CD8-positive, alpha-beta memory T cell (primary cell): Measurements from ENCODE around the gene OR6J1. TPM values are rescaled to one million over a fixed set of nuclear protein-coding genes. Genes with fewer than 3 reads are reported as not detected.
A peak's percentile ranks its signal among the peaks of the same experiment; 100 is the strongest.
"Not testable (repeated sequence)": the region's sequence is repeated elsewhere in the genome, so short reads cannot be mapped to it uniquely, and the experiment has no call there.

ENCODE experiments used
- CTCF ChIA-PET: fragments of 350-600 bp; sonication (Branson Sonifier 250); formaldehyde crosslinking; loops from one replicate; lab custom pipeline; 2021; ENCODE audit warnings: antibody characterized with exemption; lab: Charles Lee
- POLR2A ChIA-PET: fragments of 350-600 bp; sonication (Branson Sonifier 250); formaldehyde crosslinking; loops from one replicate; lab custom pipeline; 2021; ENCODE audit warnings: antibody characterized with exemption; lab: Charles Lee
- DNase-seq, 5 donors: peaks; one replicate each; pipeline versions ENCODE4 v3.0.0 to v3.0.0-alpha.2; 2020 to 2022; ENCODE audit warnings: mixed read lengths in 1 of 5
- H3K27ac ChIP-seq: one replicate; pipeline ENCODE4 v1.7.0; 2013; ENCODE audit warnings: low read depth, mild to moderate bottlenecking, low read length, moderate library complexity
- H3K27me3 ChIP-seq: 2 replicates; pipeline ENCODE4 v1.7.0; 2013; ENCODE audit warnings: low read length, mild to moderate bottlenecking; ENCODE audit not compliant: insufficient read depth, poor library complexity, severe bottlenecking
- H3K36me3 ChIP-seq: 2 replicates; pipeline ENCODE4 v1.7.0; 2013; ENCODE audit warnings: mild to moderate bottlenecking, low read length, moderate library complexity; ENCODE audit not compliant: insufficient read depth
- H3K4me1 ChIP-seq: 2 replicates; pipeline ENCODE4 v1.7.0; 2013; ENCODE audit warnings: mild to moderate bottlenecking, low read length, moderate library complexity; ENCODE audit not compliant: insufficient read depth
- H3K4me3 ChIP-seq: 2 replicates; pipeline ENCODE4 v1.7.0; 2013; ENCODE audit warnings: mild to moderate bottlenecking, low read length
- H3K9me3 ChIP-seq: 2 replicates; pipeline ENCODE4 v1.7.0; 2013; ENCODE audit warnings: mild to moderate bottlenecking, low read length
- H3K27ac Mint-ChIP-seq, 8 donors: one replicate each; pipeline ENCODE4 v1.8.0; 2020 to 2021; ENCODE audit warnings: mixed read lengths in 8 of 8, mild to moderate bottlenecking in 6 of 8, inconsistent platforms in 3 of 8, moderate library complexity in 3 of 8
- H3K27me3 Mint-ChIP-seq, 2 donors: one replicate each; pipeline ENCODE4 v1.8.0; 2020 to 2021; ENCODE audit warnings: mixed read lengths in 2 of 2, mild to moderate bottlenecking in 1 of 2, moderate library complexity in 1 of 2
- H3K36me3 Mint-ChIP-seq, 3 donors: one replicate each; pipeline ENCODE4 v1.8.0; 2020 to 2021; ENCODE audit warnings: mixed read lengths in 3 of 3, inconsistent platforms in 1 of 3, mild to moderate bottlenecking in 1 of 3
- H3K4me1 Mint-ChIP-seq, 3 donors: one replicate each; pipeline ENCODE4 v1.8.0; 2020 to 2021; ENCODE audit warnings: mixed read lengths in 3 of 3, inconsistent platforms in 1 of 3, mild to moderate bottlenecking in 1 of 3
- H3K4me3 Mint-ChIP-seq, 7 donors: one replicate each; pipeline ENCODE4 v1.8.0; 2020 to 2021; ENCODE audit warnings: mixed read lengths in 7 of 7, mild to moderate bottlenecking in 6 of 7, moderate library complexity in 4 of 7, inconsistent platforms in 2 of 7
- H3K9me3 Mint-ChIP-seq, 5 donors: one replicate each; pipeline ENCODE4 v1.8.0; 2020 to 2022; ENCODE audit warnings: mixed read lengths in 5 of 5, mild to moderate bottlenecking in 3 of 5, moderate library complexity in 2 of 5, inconsistent platforms in 1 of 5
- polyA plus RNA-seq: library from polyadenylated mRNA; unstranded; fragments of 300-500 nt; fragmentation: Illumina TruSeq; gene quantifications from one replicate; pipeline ENCODE4 v1.2.3, GENCODE V29; 2021
- total RNA-seq, 2 experiments: library from RNA; stranded (reverse); gene quantifications; one replicate each; pipeline ENCODE4 v1.2.3, GENCODE V29; 2021

The OR6J1 gene
- total and polyA plus RNA-seq, 3 experiments from 2014 or later, result not detected

DNA sequence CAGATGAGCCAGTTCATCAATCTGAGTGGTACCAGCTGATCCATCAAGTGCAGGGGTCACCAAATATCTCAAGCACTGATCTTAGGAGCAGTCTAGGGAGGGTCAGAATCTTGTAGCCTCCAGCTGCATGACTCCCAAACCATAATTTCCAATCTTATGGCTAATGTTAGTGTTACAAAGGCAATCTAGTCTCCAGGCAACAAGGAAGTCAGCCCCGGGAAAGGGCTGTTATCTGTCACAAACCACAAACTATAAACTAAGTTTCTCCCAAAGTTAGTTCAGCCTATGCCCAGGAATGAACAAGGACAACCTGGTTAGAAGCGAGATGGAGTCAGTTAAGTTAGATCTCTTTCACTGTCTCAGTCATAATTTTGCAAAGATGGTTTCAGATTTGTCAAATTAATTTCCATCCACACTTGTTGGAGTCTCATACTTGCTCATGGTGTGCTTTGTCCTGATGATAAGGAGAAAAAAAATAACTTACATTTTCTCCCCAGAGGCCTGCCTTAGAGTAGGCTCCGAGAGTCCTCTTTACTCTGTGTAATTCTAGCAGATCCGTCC is 49.9 kb downstream of the OR6J1 start:
- no peaks in the 10 kb centered on the region for H3K36me3 ChIP-seq
- H3K4me1 ChIP-seq, result peaks cover 14% of the 10 kb centered on the region
- Mint-ChIP-seq H3K4me3 (peak overlapping the region in 1 of 7 donors; percentile 34), H3K9me3 (no peaks in the 10 kb centered on the region), H3K27me3 (peaks cover 0 to 7% of the 10 kb centered on the region in 2 donors), H3K27ac (peak overlapping the region in 1 of 8 donors; percentile 8), H3K4me1 (peaks cover 26 to 31% (median 31%) of the 10 kb centered on the region in 3 donors), H3K36me3 (peaks cover 0 to 14% (median 0%) of the 10 kb centered on the region in 3 donors)
- CTCF ChIA-PET, result interaction anchor here (1.1 to 6.5 kb wide), 2 partner anchors 12 to 23 kb away, joined by 3 to 37 read pairs; no protein-coding TSS in a partner anchor
- no peak overlapping the region for H3K27ac ChIP-seq
- POLR2A ChIA-PET, result interaction anchor here (0.7 kb wide), 1 partner anchor 129 kb away, joined by 10 read pairs; no protein-coding TSS in a partner anchor
- no peak overlapping the region for H3K4me3 ChIP-seq
- no peaks in the 10 kb centered on the region for H3K27me3 ChIP-seq
- no peaks in the 10 kb centered on the region for H3K9me3 ChIP-seq
- DNase-seq, result no peak

DNA sequence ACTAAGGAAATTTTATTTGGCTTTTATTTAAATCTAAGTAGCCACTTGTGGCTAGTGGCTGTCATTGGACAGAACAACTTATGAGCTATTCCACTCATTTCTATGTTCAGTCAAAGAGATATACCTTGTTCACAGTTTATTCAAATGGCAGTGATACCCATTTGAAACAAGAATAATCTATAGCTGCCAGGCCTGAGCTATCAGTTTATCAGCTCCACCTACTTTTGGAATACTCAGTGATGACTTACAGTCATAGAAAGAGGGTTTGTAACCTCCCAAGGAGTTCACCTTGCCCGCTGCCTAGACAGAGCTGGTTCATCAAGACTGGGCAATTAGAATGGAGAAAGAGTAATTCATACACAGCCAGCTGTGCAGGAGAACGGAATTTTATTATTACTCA is 50.6 kb downstream of the OR6J1 start:
- CTCF ChIA-PET, result interaction anchor here (0.6 to 6.5 kb wide), 4 partner anchors 11 to 264 kb away, joined by 3 to 37 read pairs (median 3); no protein-coding TSS in a partner anchor
- Histone ChIP-seq H3K4me3 (no peak overlapping the region), H3K4me1 (peaks cover 7% of the 10 kb centered on the region), H3K27ac (no peak overlapping the region), H3K9me3 (no peaks in the 10 kb centered on the region), H3K27me3 (no peaks in the 10 kb centered on the region), H3K36me3 (no peaks in the 10 kb centered on the region)
- peaks cover 0 to 17% (median 0%) of the 10 kb centered on the region in 3 donors for H3K36me3 Mint-ChIP-seq
- no peak overlapping the region for H3K27ac Mint-ChIP-seq
- DNase-seq, result no peak
- peaks cover 23 to 31% (median 27%) of the 10 kb centered on the region in 3 donors for H3K4me1 Mint-ChIP-seq
- H3K4me3 Mint-ChIP-seq, result no peak overlapping the region
- H3K27me3 Mint-ChIP-seq, result peaks cover 4 to 7% of the 10 kb centered on the region in 2 donors
- H3K9me3 Mint-ChIP-seq, result peaks cover 0 to 3% (median 0%) of the 10 kb centered on the region in 5 donors
- POLR2A ChIA-PET, result no interaction called here

DNA sequence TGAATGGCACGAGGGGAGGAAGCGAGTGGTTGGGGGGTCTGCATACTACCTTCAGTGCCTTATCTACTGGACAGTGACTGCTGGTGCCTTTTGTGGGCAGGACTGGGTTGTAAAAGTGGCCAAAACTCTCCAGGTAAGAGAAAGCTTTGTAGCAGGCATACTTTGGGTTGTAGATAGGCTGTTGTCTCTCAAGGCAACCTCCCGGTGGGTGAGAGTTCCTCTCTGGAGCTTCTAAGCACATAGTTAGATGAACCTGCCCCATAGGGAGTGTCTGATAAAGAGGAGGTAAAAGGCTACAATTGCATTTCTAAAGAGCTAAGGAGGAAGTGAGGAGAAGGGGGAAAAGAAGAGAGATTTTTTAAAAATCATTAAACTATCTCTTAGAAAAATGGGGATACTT is 51.0 kb downstream of the OR6J1 start:
- no peak overlapping the region for H3K27ac ChIP-seq
- Mint-ChIP-seq H3K9me3 (peaks cover 0 to 3% (median 0%) of the 10 kb centered on the region in 5 donors), H3K27me3 (peaks cover 4 to 7% of the 10 kb centered on the region in 2 donors), H3K4me3 (no peak overlapping the region), H3K36me3 (peaks cover 0 to 16% (median 0%) of the 10 kb centered on the region in 3 donors), H3K4me1 (peaks cover 23 to 32% (median 27%) of the 10 kb centered on the region in 3 donors), H3K27ac (peak overlapping the region in 2 of 8 donors; percentile 5)
- H3K9me3 ChIP-seq, result no peaks in the 10 kb centered on the region
- H3K4me3 ChIP-seq, result no peak overlapping the region
- POLR2A ChIA-PET, result no interaction called here
- H3K36me3 ChIP-seq, result no peaks in the 10 kb centered on the region
- no peak for DNase-seq
- CTCF ChIA-PET, result interaction anchor here (0.6 to 6.5 kb wide), 4 partner anchors 11 to 264 kb away, joined by 3 to 37 read pairs (median 3); no protein-coding TSS in a partner anchor
- peaks cover 9% of the 10 kb centered on the region for H3K4me1 ChIP-seq
- H3K27me3 ChIP-seq, result no peaks in the 10 kb centered on the region

DNA sequence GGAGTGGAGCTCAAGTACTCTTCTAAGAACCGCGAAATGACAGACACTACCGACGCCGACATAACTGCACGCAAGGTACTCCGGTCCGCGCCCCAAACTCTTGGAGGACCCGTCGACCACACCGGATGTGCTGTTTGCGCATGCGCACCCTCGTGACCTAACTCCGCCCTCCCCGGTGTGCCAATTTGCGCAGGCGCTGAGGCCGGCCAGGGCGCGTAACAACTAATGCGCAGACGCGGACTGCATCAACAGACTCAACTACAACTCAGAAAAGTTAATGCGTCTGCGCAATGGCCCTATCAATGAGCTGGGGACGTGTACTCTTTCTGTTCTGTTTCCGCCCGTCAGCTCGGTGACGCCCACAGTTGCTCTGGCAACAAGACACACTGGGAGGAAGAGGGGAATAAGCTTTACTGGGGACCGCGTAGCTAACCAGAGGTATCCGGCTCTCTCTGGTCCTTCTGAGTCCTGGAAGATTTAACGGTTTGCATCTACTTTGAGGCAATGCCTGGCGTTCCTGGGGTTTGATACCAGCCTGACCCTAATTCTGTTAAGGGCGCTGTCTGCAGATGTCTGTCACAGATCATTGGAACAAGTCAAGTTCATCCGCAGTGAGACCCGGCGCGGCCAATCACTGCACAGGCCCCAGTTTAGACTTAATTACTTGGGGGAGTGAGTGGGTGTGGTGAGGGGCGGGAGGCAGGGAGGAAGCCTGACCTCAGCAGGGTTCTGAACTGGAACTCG is 54.9 kb downstream of the OR6J1 start, which contains the start of gene DAD1:
Gene DAD1, minus strand, starts transcription at position 129 of the 744 bp plus-strand sequence. Its CDS starts 67 bp downstream, at position 62.
- Histone ChIP-seq H3K4me1 (peaks cover 45% of the 10 kb centered on the region), H3K36me3 (no peaks in the 10 kb centered on the region), H3K27ac (peak within 1 kb of the TSS; percentile 98), H3K9me3 (no peaks in the 10 kb centered on the region), H3K4me3 (peak within 1 kb of the TSS; percentile 90), H3K27me3 (no peaks in the 10 kb centered on the region)
- ChIA-PET CTCF (interaction anchor here (0.7 to 7.9 kb wide), 17 partner anchors 9 to 866 kb away, joined by 3 to 82 read pairs (median 4); partner anchors contain the start of gene ABHD4), POLR2A (interaction anchor here (0.6 to 2.7 kb wide), 18 partner anchors 9 to 435 kb away, joined by 3 to 51 read pairs (median 5); partner anchors contain the start of genes ABHD4, OXA1L and PRMT5)
- peaks cover 0 to 3% (median 0%) of the 10 kb centered on the region in 5 donors for H3K9me3 Mint-ChIP-seq
- H3K4me1 Mint-ChIP-seq, result peaks cover 52 to 61% (median 57%) of the 10 kb centered on the region in 3 donors
- H3K36me3 Mint-ChIP-seq, result peaks cover 0 to 30% (median 4%) of the 10 kb centered on the region in 3 donors
- peaks cover 4% of the 10 kb centered on the region in 2 donors for H3K27me3 Mint-ChIP-seq
- H3K4me3 Mint-ChIP-seq, result peak within 1 kb of the TSS; percentile 92 to 99 (median 97)
- H3K27ac Mint-ChIP-seq, result peak within 1 kb of the TSS; percentile 95 to 100 (median 100)
- peak; percentile 98 to 100 (median 100) for DNase-seq

DNA sequence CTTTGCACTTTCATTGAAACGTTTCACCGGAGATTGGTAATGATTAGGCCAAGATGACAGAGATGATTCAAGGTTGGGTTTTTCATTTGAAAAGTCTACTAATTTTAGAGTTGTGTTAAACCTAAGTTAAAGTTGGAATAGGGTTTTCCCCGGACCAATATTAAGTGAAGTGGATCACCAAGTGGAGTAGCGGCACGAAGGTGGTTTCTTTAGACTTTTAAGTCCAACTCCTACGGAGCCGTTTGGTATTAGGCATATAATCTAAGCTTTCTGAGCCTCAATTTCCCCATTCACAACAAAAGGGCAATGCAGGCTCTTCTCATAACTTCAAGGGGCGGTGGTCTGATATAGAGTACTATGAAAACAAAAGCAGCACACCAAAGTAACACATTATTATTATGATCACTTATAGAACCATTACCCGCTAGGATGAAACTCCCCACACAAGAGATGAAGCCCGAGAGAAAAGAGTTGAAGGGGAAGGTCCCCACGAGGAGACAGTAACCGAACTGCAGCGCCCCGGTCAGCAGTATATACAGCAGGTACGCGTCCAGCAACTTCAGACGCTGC is 55.5 kb downstream of the OR6J1 start:
- Histone ChIP-seq H3K9me3 (no peaks in the 10 kb centered on the region), H3K36me3 (no peaks in the 10 kb centered on the region), H3K27me3 (no peaks in the 10 kb centered on the region), H3K27ac (peak overlapping the region; percentile 98), H3K4me1 (peaks cover 52% of the 10 kb centered on the region), H3K4me3 (peak overlapping the region; percentile 90)
- Mint-ChIP-seq H3K4me3 (peak overlapping the region; percentile 92 to 99 (median 97)), H3K27me3 (peaks cover 4% of the 10 kb centered on the region in 2 donors), H3K27ac (peak overlapping the region; percentile 95 to 100 (median 100)), H3K36me3 (peaks cover 0 to 30% (median 4%) of the 10 kb centered on the region in 3 donors), H3K9me3 (peaks cover 0 to 3% (median 0%) of the 10 kb centered on the region in 5 donors), H3K4me1 (peaks cover 58 to 68% (median 63%) of the 10 kb centered on the region in 3 donors)
- DNase-seq, result no peak
- POLR2A ChIA-PET, result interaction anchor here (0.6 to 2.7 kb wide), 14 partner anchors 10 to 330 kb away, joined by 3 to 51 read pairs (median 5); partner anchors contain the start of genes ABHD4 and OXA1L
- CTCF ChIA-PET, result interaction anchor here (0.7 to 7.9 kb wide), 16 partner anchors 10 to 865 kb away, joined by 3 to 82 read pairs (median 4); partner anchors contain the start of gene ABHD4

DNA sequence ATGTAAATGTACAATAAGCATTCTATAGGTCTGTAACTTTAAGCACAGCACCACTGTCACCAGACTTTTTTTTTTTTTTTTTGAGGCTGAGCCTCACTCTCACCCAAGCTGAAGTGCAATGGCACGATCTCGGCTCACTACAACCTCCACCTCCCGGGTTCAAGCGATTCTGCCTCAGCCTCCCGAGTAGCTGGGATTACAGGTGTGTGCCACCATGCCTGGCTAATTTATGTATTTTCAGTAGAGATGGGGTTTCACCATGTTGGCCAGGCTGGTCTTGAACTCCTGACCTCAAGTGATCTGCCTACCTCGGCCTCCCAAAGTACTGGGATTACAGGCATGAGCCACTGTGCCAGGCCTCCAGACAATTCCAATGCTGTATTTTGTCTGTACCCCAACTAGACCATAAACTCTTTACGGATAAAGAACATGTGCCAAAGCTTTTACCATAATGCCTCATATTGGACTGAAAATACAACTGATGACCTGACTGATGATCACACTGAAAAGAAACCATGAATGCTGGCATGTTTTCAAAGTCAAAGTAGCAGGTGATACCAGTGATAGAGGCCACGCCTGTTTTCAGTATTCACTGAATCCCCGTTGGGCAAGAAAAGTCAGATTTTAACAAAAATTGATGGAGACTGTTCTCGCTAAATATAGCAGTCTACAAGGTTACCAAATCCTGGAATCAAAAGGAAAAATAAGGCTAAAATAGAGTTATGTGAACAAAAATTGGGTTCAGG is 56.3 kb downstream of the OR6J1 start:
- not testable (repeated sequence) for H3K9me3 Mint-ChIP-seq, H3K36me3 ChIP-seq, DNase-seq, H3K27me3 ChIP-seq, H3K9me3 ChIP-seq, H3K27me3 Mint-ChIP-seq
- H3K27ac ChIP-seq, result peak overlapping the region; percentile 98
- CTCF ChIA-PET, result interaction anchor here (0.9 to 7.9 kb wide), 7 partner anchors 11 to 864 kb away, joined by 3 to 82 read pairs (median 4); partner anchors contain the start of gene ABHD4
- peaks cover 66 to 76% (median 71%) of the 10 kb centered on the region in 3 donors for H3K4me1 Mint-ChIP-seq
- peak overlapping the region; percentile 95 to 100 (median 100) for H3K27ac Mint-ChIP-seq
- POLR2A ChIA-PET, result interaction anchor here (1.8 to 2.7 kb wide), 4 partner anchors 10 to 32 kb away, joined by 12 to 51 read pairs (median 14); partner anchors contain the start of gene ABHD4
- peak overlapping the region; percentile 92 to 99 (median 97) for H3K4me3 Mint-ChIP-seq
- H3K36me3 Mint-ChIP-seq, result peaks cover 0 to 37% (median 4%) of the 10 kb centered on the region in 3 donors
- H3K4me1 ChIP-seq, result peaks cover 58% of the 10 kb centered on the region
- peak overlapping the region; percentile 90 for H3K4me3 ChIP-seq
